K562 (cell line): ENCODE data around the gene IFT22. TPM values are rescaled to one million over a fixed set of nuclear protein-coding genes. Genes with fewer than 3 reads are reported as not detected.
A peak's percentile ranks its signal among the peaks of the same experiment; 100 is the strongest.

ENCODE experiments used
- BMI1 ChIP-seq: fragments of 150-350 bp; IDR thresholded peaks from 2 replicates; pipeline ENCODE4 v1.6.1; 2014; ENCODE audit warnings: low read length
- BRD4 ChIP-seq: fragments of 200-600 bp; sonication (generic); IDR thresholded peaks from 2 replicates; pipeline ENCODE4 v1.6.1; 2017; ENCODE audit warnings: inconsistent platforms
- DMBX1 ChIP-seq: fragments of 250-450 bp; sonication (Bioruptor Pico); IDR thresholded peaks from 2 replicates; pipeline ENCODE4 v1.8.0; 2022; ENCODE audit warnings: inconsistent platforms, mild to moderate bottlenecking, moderate library complexity, borderline replicate concordance
- ELF1 ChIP-seq: fragments of 200-800 bp; sonication (Bioruptor generic); IDR thresholded peaks from 2 replicates; pipeline ENCODE4 v1.6.1; 2016; ENCODE audit warnings: missing genetic modification characterization, missing compliant biosample characterization
- JUND ChIP-seq, 2 experiments: IDR thresholded peaks; 2 replicates in 1 of 2; 3 replicates in 1 of 2; pipeline ENCODE4 v1.6.1; 2011; ENCODE audit warnings: borderline replicate concordance in 2 of 2, low read depth in 2 of 2, low read length in 2 of 2, improper control_type of control experiment in 1 of 2, missing biosample characterization in 1 of 2, missing genetic modification characterization in 1 of 2, missing genetic modification reagents in 1 of 2
- L3MBTL2 ChIP-seq: fragments of 450-650 bp; IDR thresholded peaks from 2 replicates; pipeline ENCODE4 v1.6.1; 2016; ENCODE audit warnings: mild to moderate bottlenecking, moderate library complexity
- NFATC3 ChIP-seq: fragments of 450-650 bp; IDR thresholded peaks from 2 replicates; pipeline ENCODE4 v1.6.1; 2017; ENCODE audit warnings: mild to moderate bottlenecking
- NKRF ChIP-seq: fragments of 450-650 bp; IDR thresholded peaks from 2 replicates; pipeline ENCODE4 v1.6.1; 2016; ENCODE audit warnings: borderline replicate concordance
- RBM22 ChIP-seq: fragments of 200-400 bp; formaldehyde crosslinking; IDR thresholded peaks from 2 replicates; pipeline ENCODE4 v1.6.1; 2018; ENCODE audit warnings: low read length, low read depth; ENCODE audit not compliant: poor library complexity, severe bottlenecking
- VEZF1 ChIP-seq: fragments of 200-800 bp; sonication (Bioruptor generic); IDR thresholded peaks from 2 replicates; pipeline ENCODE4 v1.6.1; 2017; ENCODE audit warnings: missing genetic modification characterization, missing compliant biosample characterization
- ZNF589 ChIP-seq: fragments of 200-800 bp; sonication (Bioruptor generic); IDR thresholded peaks from 2 replicates; pipeline ENCODE4 v1.6.1; 2016; ENCODE audit warnings: low read depth, missing genetic modification characterization, missing compliant biosample characterization
- ZNF609 ChIP-seq: sonication (generic); formaldehyde crosslinking; IDR thresholded peaks from 2 replicates; pipeline ENCODE4 v1.8.1; 2023; ENCODE audit warnings: missing genetic modification reagents, mild to moderate bottlenecking, borderline replicate concordance
- ZNF639 ChIP-seq, 2 experiments: fragments of 200-800 bp in 1 of 2; sonication (Bioruptor generic) in 1 of 2; sonication (generic) in 1 of 2; formaldehyde crosslinking in 1 of 2; IDR thresholded peaks in 1 of 2; conservative IDR thresholded peaks in 1 of 2; 2 replicates each; pipeline versions ENCODE4 v1.5.0 to v1.6.1; 2016 to 2020; ENCODE audit warnings: missing compliant biosample characterization in 1 of 2, missing genetic modification characterization in 1 of 2, missing genetic modification reagents in 1 of 2
- ZNF77 ChIP-seq: fragments of 250-450 bp; sonication (Bioruptor Pico); IDR thresholded peaks from 2 replicates; pipeline ENCODE4 v1.5.0; 2020
- polyA plus RNA-seq, 8 experiments: library from polyadenylated mRNA; depleted of rRNA in 4 of 8; stranded (reverse) in 5 of 8; unstranded in 3 of 8; fragments of >200 nt; fragmentation: Nextera tagmentation in 2 of 8; fragmentation: Illumina TruSeq in 1 of 8; extraction: Ambion mirVana in 2 of 8; extraction: Trizol in 1 of 8; gene quantifications; 2 replicates each; pipeline versions ENCODE4 v1.2.1 to v1.2.3, GENCODE V29; 2011 to 2014; ENCODE audit warnings: inconsistent platforms in 1 of 8, missing spikeins in 1 of 8
- total RNA-seq, 7 experiments: library from RNA; depleted of rRNA in 6 of 7; stranded (reverse); fragments of >200 nt in 6 of 7; fragmentation: Illumina TruSeq in 2 of 7; extraction: Trizol in 2 of 7; gene quantifications; 2 replicates each; pipeline versions ENCODE4 v1.2.1 to v1.2.3, GENCODE V29; 2011 to 2021; ENCODE audit warnings: low replicate concordance in 1 of 7

Gene IFT22
- total and polyA plus RNA-seq, 9 of the 15 experiments (the other 6 are each of a cell fraction or from before 2014, with no cell fraction given), result 6.3 to 18.2 (median 7.7) TPM

- 0 out of 2 replicates have a peak, but pooled peaks have one; percentile 24 for TF ChIP-seq JUND (IDR thresholded peaks at IDR 0.05; ENCODE audit: borderline replicate concordance, low read depth, low read length)
- TF ChIP-seq JUND (tag; IDR thresholded peaks at IDR 0.05; ENCODE audit: borderline replicate concordance, low read depth, low read length), result no peak
- TF ChIP-seq ZNF77 (CRISPR knock-in tag), result no peak
- TF ChIP-seq DMBX1 (CRISPR knock-in tag), result 0 out of 2 replicates have a peak, but pooled peaks have one; percentile 14
- peak in 1 of 2 experiments; percentile 44; a peak in 1 of 4 replicates for TF ChIP-seq ZNF639 (CRISPR knock-in tag; conservative IDR thresholded peaks at IDR 0.05 in 1 of 2, IDR thresholded peaks at IDR 0.05 in 1 of 2)
- no peak for TF ChIP-seq NFATC3
- no peak for TF ChIP-seq BRD4
- peak; percentile 46; the same call in 1 of the 2 replicates for TF ChIP-seq NKRF
- peak; percentile 54; the same call in 1 of the 2 replicates for TF ChIP-seq L3MBTL2
- peak; percentile 77 for TF ChIP-seq VEZF1 (CRISPR knock-in tag)
- TF ChIP-seq ZNF589 (CRISPR knock-in tag), result no peak
- TF ChIP-seq RBM22, result peak; percentile 53
- no peak for TF ChIP-seq ZNF609 (CRISPR knock-in tag)
- peak; percentile 76 for TF ChIP-seq ELF1
- peak; percentile 80 for TF ChIP-seq BMI1
Measured at GRCh38 chr7:101321491-101322401, at the start of gene IFT22 (continued).
